ENCODE results near the gene TNFAIP8. TPM values are rescaled to one million over a fixed set of nuclear protein-coding genes. Genes with fewer than 3 reads are reported as not detected.

TNFAIP8 gene
- total RNA-seq, 5 donors from 2014 or later (not counting 1 experiment from before 2014, with no cell fraction given): 128 to 145 (median 135) TPM

- no peaks in the 10 kb centered on the region for H3K9me3 Mint-ChIP-seq
- ChIA-PET CTCF (interaction anchor here in 1 of 2 donors (0.6 to 1.9 kb wide), 9 partner anchors 8 to 342 kb away, joined by 3 to 6 read pairs (median 4); partner anchors contain the start of gene DTWD2), POLR2A (interaction anchor here (0.5 to 1.2 kb wide), 5 partner anchors 9 to 51 kb away, joined by 3 to 5 read pairs (median 4); no protein-coding TSS in a partner anchor)
- H3K4me1 ChIP-seq (ENCODE audit: control insufficient read depth in 1 of 2, extremely low read depth in 1 of 2, insufficient read depth in 2 of 2, low read length in 2 of 2): peaks cover 80 to 81% of the 10 kb centered on the region in 2 experiments
- H3K9me3 ChIP-seq: no peaks in the 10 kb centered on the region
- peak overlapping the region; percentile 91 for H3K27ac ChIP-seq (ENCODE audit: low read length)
- H3K36me3 Mint-ChIP-seq: peaks cover 2% of the 10 kb centered on the region
- no peaks in the 10 kb centered on the region for H3K27me3 Mint-ChIP-seq
- WGBS (ENCODE audit: insufficient coverage): 76% methylated on average over 5 of the region's 6 CpGs
- H3K4me3 ChIP-seq (ENCODE audit: control insufficient read depth in 1 of 2, extremely low read depth in 1 of 2, low read length in 1 of 2): no peak overlapping the region
- H3K27ac Mint-ChIP-seq: peak overlapping the region; percentile 95 to 98
- H3K4me3 Mint-ChIP-seq: peak overlapping the region; percentile 57 to 89 (median 59)
- peaks cover 90 to 95% (median 94%) of the 10 kb centered on the region in 3 donors for H3K4me1 Mint-ChIP-seq
- no peaks in the 10 kb centered on the region for H3K36me3 ChIP-seq (ENCODE audit: control insufficient read depth in 2 of 2, extremely low read depth in 1 of 2, insufficient read depth in 1 of 2, low read length in 1 of 2)
- ATAC-seq (replicated peaks in 1 of 4): no peak
- no peaks in the 10 kb centered on the region for H3K27me3 ChIP-seq (replicated peaks in 1 of 2; ENCODE audit: control insufficient read depth in 2 of 2, extremely low read depth in 1 of 2, insufficient read depth in 2 of 2, low read length in 1 of 2)
- DNase-seq: no peak
Observed at GRCh38 chr5:119329666-119330065, 26.2 kb upstream of the TNFAIP8 start.

GRCh38 chr5:119330367-119331183, 25.2 kb upstream of the TNFAIP8 start:
- no peaks in the 10 kb centered on the region for H3K9me3 Mint-ChIP-seq
- peak overlapping the region; percentile 91 for H3K27ac ChIP-seq (ENCODE audit: low read length)
- POLR2A ChIA-PET: interaction anchor here (0.5 to 1.0 kb wide), 12 partner anchors 9 to 52 kb away, joined by 3 to 5 read pairs (median 4); no protein-coding TSS in a partner anchor
- peak overlapping the region; percentile 57 to 89 (median 59) for H3K4me3 Mint-ChIP-seq
- no peaks in the 10 kb centered on the region for H3K36me3 ChIP-seq (ENCODE audit: control insufficient read depth in 2 of 2, extremely low read depth in 1 of 2, insufficient read depth in 1 of 2, low read length in 1 of 2)
- peaks cover 2% of the 10 kb centered on the region for H3K36me3 Mint-ChIP-seq
- peak overlapping the region; percentile 95 to 98 for H3K27ac Mint-ChIP-seq
- ATAC-seq (replicated peaks in 1 of 4) (peak; percentile 61 to 76 (median 66)), DNase-seq (peak in 33 of 35 experiments; percentile 19 to 75 (median 48))
- H3K4me3 ChIP-seq (ENCODE audit: control insufficient read depth in 1 of 2, extremely low read depth in 1 of 2, low read length in 1 of 2): peak overlapping the region in 1 of 2 donors; percentile 17
- H3K27me3 ChIP-seq (replicated peaks in 1 of 2; ENCODE audit: control insufficient read depth in 2 of 2, extremely low read depth in 1 of 2, insufficient read depth in 2 of 2, low read length in 1 of 2): no peaks in the 10 kb centered on the region
- H3K4me1 ChIP-seq (ENCODE audit: control insufficient read depth in 1 of 2, extremely low read depth in 1 of 2, insufficient read depth in 2 of 2, low read length in 2 of 2): peaks cover 82 to 83% of the 10 kb centered on the region in 2 experiments
- WGBS (ENCODE audit: insufficient coverage): 34% methylated on average over 6 of the region's 9 CpGs
- peaks cover 92 to 98% (median 98%) of the 10 kb centered on the region in 3 donors for H3K4me1 Mint-ChIP-seq
- CTCF ChIA-PET: interaction anchor here in 1 of 2 donors (0.6 to 1.9 kb wide), 10 partner anchors 8 to 342 kb away, joined by 3 to 6 read pairs (median 4); partner anchors contain the start of gene DTWD2
- H3K27me3 Mint-ChIP-seq: no peaks in the 10 kb centered on the region
- H3K9me3 ChIP-seq: no peaks in the 10 kb centered on the region

GRCh38 chr5:119331566-119332095, 24.2 kb upstream of the TNFAIP8 start:
- peaks cover 2% of the 10 kb centered on the region for H3K36me3 Mint-ChIP-seq
- ChIA-PET CTCF (interaction anchor here (0.8 to 1.5 kb wide), 2 partner anchors 16 to 61 kb away, joined by 3 read pairs; no protein-coding TSS in a partner anchor), POLR2A (interaction anchor here (0.5 to 0.9 kb wide), 4 partner anchors 14 to 46 kb away, joined by 3 to 5 read pairs (median 4); no protein-coding TSS in a partner anchor)
- H3K4me3 Mint-ChIP-seq: peak overlapping the region in 2 of 3 donors; percentile 41 to 89
- H3K4me1 ChIP-seq (ENCODE audit: control insufficient read depth in 1 of 2, extremely low read depth in 1 of 2, insufficient read depth in 2 of 2, low read length in 2 of 2): peaks cover 80 to 82% of the 10 kb centered on the region in 2 experiments
- H3K27me3 Mint-ChIP-seq: no peaks in the 10 kb centered on the region
- no peaks in the 10 kb centered on the region for H3K36me3 ChIP-seq (ENCODE audit: control insufficient read depth in 2 of 2, extremely low read depth in 1 of 2, insufficient read depth in 1 of 2, low read length in 1 of 2)
- H3K4me1 Mint-ChIP-seq: peaks cover 91 to 98% (median 97%) of the 10 kb centered on the region in 3 donors
- peak overlapping the region; percentile 95 to 98 for H3K27ac Mint-ChIP-seq
- H3K9me3 Mint-ChIP-seq: no peaks in the 10 kb centered on the region
- ATAC-seq (replicated peaks in 1 of 4): no peak
- peak overlapping the region in 1 of 2 donors; percentile 47 for H3K4me3 ChIP-seq (ENCODE audit: control insufficient read depth in 1 of 2, extremely low read depth in 1 of 2, low read length in 1 of 2)
- no peaks in the 10 kb centered on the region for H3K9me3 ChIP-seq
- no peaks in the 10 kb centered on the region for H3K27me3 ChIP-seq (replicated peaks in 1 of 2; ENCODE audit: control insufficient read depth in 2 of 2, extremely low read depth in 1 of 2, insufficient read depth in 2 of 2, low read length in 1 of 2)
- 60% methylated on average over 1 of the region's 3 CpGs for WGBS (ENCODE audit: insufficient coverage)
- peak overlapping the region; percentile 91 for H3K27ac ChIP-seq (ENCODE audit: low read length)
- no peak for DNase-seq

GRCh38 chr5:119332208-119332607, 23.6 kb upstream of the TNFAIP8 start:
- no peaks in the 10 kb centered on the region for H3K9me3 Mint-ChIP-seq
- H3K27ac Mint-ChIP-seq: peak overlapping the region; percentile 95 to 98
- DNase-seq (no peak), ATAC-seq (replicated peaks in 1 of 4) (no peak)
- H3K4me3 ChIP-seq (ENCODE audit: control insufficient read depth in 1 of 2, extremely low read depth in 1 of 2, low read length in 1 of 2): no peak overlapping the region
- 33% methylated on average over 1 of the region's 4 CpGs for WGBS (ENCODE audit: insufficient coverage)
- peak overlapping the region; percentile 91 for H3K27ac ChIP-seq (ENCODE audit: low read length)
- H3K36me3 ChIP-seq (ENCODE audit: control insufficient read depth in 2 of 2, extremely low read depth in 1 of 2, insufficient read depth in 1 of 2, low read length in 1 of 2): no peaks in the 10 kb centered on the region
- no peaks in the 10 kb centered on the region for H3K27me3 Mint-ChIP-seq
- no peaks in the 10 kb centered on the region for H3K27me3 ChIP-seq (replicated peaks in 1 of 2; ENCODE audit: control insufficient read depth in 2 of 2, extremely low read depth in 1 of 2, insufficient read depth in 2 of 2, low read length in 1 of 2)
- ChIA-PET POLR2A (interaction anchor here in 1 of 2 donors (0.5 kb wide), 2 partner anchors 47 to 350 kb away, joined by 3 to 4 read pairs; no protein-coding TSS in a partner anchor), CTCF (interaction anchor here (0.8 to 1.5 kb wide), 2 partner anchors 17 to 61 kb away, joined by 3 read pairs; no protein-coding TSS in a partner anchor)
- H3K4me1 Mint-ChIP-seq: peaks cover 91 to 98% (median 97%) of the 10 kb centered on the region in 3 donors
- H3K9me3 ChIP-seq: no peaks in the 10 kb centered on the region
- H3K36me3 Mint-ChIP-seq: peaks cover 7% of the 10 kb centered on the region
- peaks cover 79 to 82% of the 10 kb centered on the region in 2 experiments for H3K4me1 ChIP-seq (ENCODE audit: control insufficient read depth in 1 of 2, extremely low read depth in 1 of 2, insufficient read depth in 2 of 2, low read length in 2 of 2)
- peak overlapping the region; percentile 7 to 89 (median 85) for H3K4me3 Mint-ChIP-seq

GRCh38 chr5:119332978-119333401, 22.8 kb upstream of the TNFAIP8 start:
- DNase-seq (peak in 1 of 35 experiments; percentile 15), ATAC-seq (replicated peaks in 1 of 4) (no peak)
- ChIA-PET CTCF (interaction anchor here (0.6 to 1.5 kb wide), 6 partner anchors 18 to 198 kb away, joined by 3 read pairs; no protein-coding TSS in a partner anchor), POLR2A (interaction anchor here (0.5 to 0.6 kb wide), 2 partner anchors 24 to 351 kb away, joined by 3 read pairs; no protein-coding TSS in a partner anchor)
- peak overlapping the region; percentile 95 to 98 for H3K27ac Mint-ChIP-seq
- no peaks in the 10 kb centered on the region for H3K27me3 Mint-ChIP-seq
- H3K4me1 Mint-ChIP-seq: peaks cover 92 to 98% (median 97%) of the 10 kb centered on the region in 3 donors
- H3K36me3 ChIP-seq (ENCODE audit: control insufficient read depth in 2 of 2, extremely low read depth in 1 of 2, insufficient read depth in 1 of 2, low read length in 1 of 2): no peaks in the 10 kb centered on the region
- H3K36me3 Mint-ChIP-seq: peaks cover 7% of the 10 kb centered on the region
- WGBS (ENCODE audit: insufficient coverage): no CpG with 5 or more reads among the region's 4 CpGs
- no peaks in the 10 kb centered on the region for H3K27me3 ChIP-seq (replicated peaks in 1 of 2; ENCODE audit: control insufficient read depth in 2 of 2, extremely low read depth in 1 of 2, insufficient read depth in 2 of 2, low read length in 1 of 2)
- H3K4me1 ChIP-seq (ENCODE audit: control insufficient read depth in 1 of 2, extremely low read depth in 1 of 2, insufficient read depth in 2 of 2, low read length in 2 of 2): peaks cover 79 to 83% of the 10 kb centered on the region in 2 experiments
- H3K9me3 Mint-ChIP-seq: no peaks in the 10 kb centered on the region
- peak overlapping the region; percentile 74 to 89 (median 85) for H3K4me3 Mint-ChIP-seq
- peak overlapping the region; percentile 91 for H3K27ac ChIP-seq (ENCODE audit: low read length)
- peak overlapping the region; percentile 44 to 45 for H3K4me3 ChIP-seq (ENCODE audit: control insufficient read depth in 1 of 2, extremely low read depth in 1 of 2, low read length in 1 of 2)
- no peaks in the 10 kb centered on the region for H3K9me3 ChIP-seq
